IPS-15b (cell line): ENCODE results near the gene BNC2.

ENCODE experiments used
- H3K27me3 ChIP-seq: one replicate; pipeline ENCODE4 v1.6.1; 2013; ENCODE audit warnings: low read length; ENCODE audit not compliant: control insufficient read depth, insufficient read depth
- H3K36me3 ChIP-seq: one replicate; pipeline ENCODE4 v1.6.1; 2013; ENCODE audit warnings: low read length; ENCODE audit not compliant: control insufficient read depth, insufficient read depth
- H3K4me1 ChIP-seq: one replicate; pipeline ENCODE4 v1.6.1; 2013; ENCODE audit warnings: mild to moderate bottlenecking, low read length; ENCODE audit not compliant: control insufficient read depth, insufficient read depth
- H3K4me3 ChIP-seq: one replicate; pipeline ENCODE4 v1.5.1; 2013; ENCODE audit warnings: low read depth, low read length
- H3K9ac ChIP-seq: one replicate; pipeline ENCODE4 v1.6.1; 2013; ENCODE audit warnings: low read depth, mild to moderate bottlenecking, low read length
- H3K9me3 ChIP-seq: one replicate; pipeline ENCODE4 v1.6.1; 2013; ENCODE audit warnings: mild to moderate bottlenecking, low read length; ENCODE audit not compliant: control insufficient read depth, insufficient read depth

Gene BNC2

GRCh38 chr9:16637218-16637617, 233.3 kb downstream of the BNC2 start:
- H3K4me1 ChIP-seq: peaks cover 16% of the 10 kb centered on the region
- no peak overlapping the region for H3K9ac ChIP-seq
- H3K27me3 ChIP-seq: no peaks in the 10 kb centered on the region
- H3K4me3 ChIP-seq: no peak overlapping the region
- no peaks in the 10 kb centered on the region for H3K36me3 ChIP-seq
- no peaks in the 10 kb centered on the region for H3K9me3 ChIP-seq

- Histone ChIP-seq H3K4me3 (no peak overlapping the region), H3K9ac (no peak overlapping the region), H3K27me3 (no peaks in the 10 kb centered on the region), H3K36me3 (no peaks in the 10 kb centered on the region), H3K4me1 (peaks cover 11% of the 10 kb centered on the region), H3K9me3 (no peaks in the 10 kb centered on the region)
These were observed 236.7 kb downstream of the BNC2 start for GRCh38 chr9:16633794-16634193.

GRCh38 chr9:16628413-16628812, 242.1 kb downstream of the BNC2 start:
- Histone ChIP-seq H3K4me1 (peaks cover 27% of the 10 kb centered on the region), H3K4me3 (no peak overlapping the region), H3K9ac (no peak overlapping the region), H3K27me3 (no peaks in the 10 kb centered on the region), H3K9me3 (no peaks in the 10 kb centered on the region), H3K36me3 (no peaks in the 10 kb centered on the region)

GRCh38 chr9:16627967-16628366, 242.5 kb downstream of the BNC2 start:
- Histone ChIP-seq H3K9me3 (no peaks in the 10 kb centered on the region), H3K9ac (no peak overlapping the region), H3K4me3 (no peak overlapping the region), H3K36me3 (no peaks in the 10 kb centered on the region), H3K27me3 (no peaks in the 10 kb centered on the region), H3K4me1 (peaks cover 29% of the 10 kb centered on the region)

GRCh38 chr9:16627521-16627920, 242.9 kb downstream of the BNC2 start:
- Histone ChIP-seq H3K36me3 (no peaks in the 10 kb centered on the region), H3K4me1 (peaks cover 33% of the 10 kb centered on the region), H3K4me3 (no peak overlapping the region), H3K27me3 (no peaks in the 10 kb centered on the region), H3K9me3 (no peaks in the 10 kb centered on the region), H3K9ac (no peak overlapping the region)

- H3K9ac ChIP-seq: peak overlapping the region; percentile 29
- H3K4me1 ChIP-seq: peaks cover 36% of the 10 kb centered on the region
- no peaks in the 10 kb centered on the region for H3K27me3 ChIP-seq
- H3K4me3 ChIP-seq: no peak overlapping the region
- H3K9me3 ChIP-seq: no peaks in the 10 kb centered on the region
- no peaks in the 10 kb centered on the region for H3K36me3 ChIP-seq
These were observed 243.8 kb downstream of the BNC2 start for GRCh38 chr9:16626577-16627130.

GRCh38 chr9:16625811-16626210, 244.7 kb downstream of the BNC2 start:
- Histone ChIP-seq H3K27me3 (no peaks in the 10 kb centered on the region), H3K9ac (no peak overlapping the region), H3K4me3 (no peak overlapping the region), H3K9me3 (no peaks in the 10 kb centered on the region), H3K36me3 (no peaks in the 10 kb centered on the region), H3K4me1 (peaks cover 37% of the 10 kb centered on the region)

- H3K9ac ChIP-seq: no peak overlapping the region
- no peaks in the 10 kb centered on the region for H3K27me3 ChIP-seq
- H3K4me3 ChIP-seq: no peak overlapping the region
- no peaks in the 10 kb centered on the region for H3K36me3 ChIP-seq
- no peaks in the 10 kb centered on the region for H3K9me3 ChIP-seq
- H3K4me1 ChIP-seq: peaks cover 41% of the 10 kb centered on the region
These were observed 245.3 kb downstream of the BNC2 start for GRCh38 chr9:16625161-16625631.

GRCh38 chr9:16624744-16625117, 245.7 kb downstream of the BNC2 start:
- no peaks in the 10 kb centered on the region for H3K27me3 ChIP-seq
- no peak overlapping the region for H3K9ac ChIP-seq
- H3K9me3 ChIP-seq: no peaks in the 10 kb centered on the region
- H3K4me3 ChIP-seq: no peak overlapping the region
- H3K4me1 ChIP-seq: peaks cover 46% of the 10 kb centered on the region
- H3K36me3 ChIP-seq: no peaks in the 10 kb centered on the region

GRCh38 chr9:16623989-16624743, 246.3 kb downstream of the BNC2 start:
- H3K27me3 ChIP-seq: no peaks in the 10 kb centered on the region
- H3K4me1 ChIP-seq: peaks cover 49% of the 10 kb centered on the region

GRCh38 chr9:16622541-16622940, 247.9 kb downstream of the BNC2 start:
- H3K9me3 ChIP-seq: no peaks in the 10 kb centered on the region
- no peak overlapping the region for H3K9ac ChIP-seq
- H3K27me3 ChIP-seq: no peaks in the 10 kb centered on the region
- no peaks in the 10 kb centered on the region for H3K36me3 ChIP-seq
- peaks cover 45% of the 10 kb centered on the region for H3K4me1 ChIP-seq
- H3K4me3 ChIP-seq: no peak overlapping the region

More at GRCh38 chr9:16623989-16624743, 246.3 kb downstream of the BNC2 start:
- Histone ChIP-seq H3K9me3 (no peaks in the 10 kb centered on the region), H3K9ac (no peak overlapping the region), H3K4me3 (no peak overlapping the region), H3K36me3 (no peaks in the 10 kb centered on the region)

GRCh38 chr9:16619914-16620520, 250.5 kb downstream of the BNC2 start:
- H3K27me3 ChIP-seq: no peaks in the 10 kb centered on the region
- no peaks in the 10 kb centered on the region for H3K36me3 ChIP-seq
- H3K9me3 ChIP-seq: no peaks in the 10 kb centered on the region
- H3K9ac ChIP-seq: no peak overlapping the region
- no peak overlapping the region for H3K4me3 ChIP-seq
- H3K4me1 ChIP-seq: peaks cover 28% of the 10 kb centered on the region
